ENCODE measurements around the gene ADGRG6.

DNA sequence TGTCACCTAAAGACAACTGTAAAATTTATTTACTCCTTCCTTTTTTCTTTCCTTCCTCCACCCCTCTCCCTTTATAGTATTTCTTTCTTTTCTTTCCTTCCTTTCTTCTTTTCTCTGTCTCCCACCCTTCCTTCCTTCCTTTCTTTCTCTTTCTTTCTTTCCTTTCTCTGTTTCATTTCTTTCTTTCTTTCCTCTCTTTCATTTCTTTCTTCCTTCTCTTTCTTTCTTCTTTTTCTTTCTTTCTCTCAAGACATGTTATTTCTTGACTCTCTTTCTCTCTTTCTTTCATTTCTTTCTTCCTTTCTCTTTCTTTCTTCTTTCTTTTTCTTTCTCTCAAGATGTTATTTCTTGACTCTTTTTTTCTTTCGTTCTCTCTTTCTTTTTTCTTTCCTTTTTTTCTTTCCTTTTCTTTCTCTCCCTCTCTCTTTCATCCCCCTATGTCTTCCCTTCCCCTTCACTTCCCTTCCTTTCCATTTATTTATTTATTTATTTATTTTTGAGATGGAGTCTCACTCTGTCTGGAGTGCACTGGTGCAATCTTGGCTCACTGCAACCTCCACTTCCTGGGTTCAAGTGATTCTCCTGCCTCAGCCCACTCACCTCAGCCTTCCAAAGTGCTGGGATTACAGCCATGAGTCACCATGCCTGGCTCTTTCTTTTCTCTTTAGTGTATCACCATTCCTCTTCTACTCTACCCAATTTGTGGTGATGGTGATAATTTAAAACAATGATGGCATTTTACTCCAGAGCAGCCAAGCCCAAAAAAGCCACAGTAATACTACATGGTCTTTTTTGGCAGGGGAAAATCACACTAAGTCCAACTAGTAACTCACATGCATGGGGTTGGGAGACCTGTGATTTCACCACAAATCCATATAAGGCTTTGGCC, 188.2 kb downstream of the ADGRG6 start:
- TF ChIP-seq, protein P1, sequence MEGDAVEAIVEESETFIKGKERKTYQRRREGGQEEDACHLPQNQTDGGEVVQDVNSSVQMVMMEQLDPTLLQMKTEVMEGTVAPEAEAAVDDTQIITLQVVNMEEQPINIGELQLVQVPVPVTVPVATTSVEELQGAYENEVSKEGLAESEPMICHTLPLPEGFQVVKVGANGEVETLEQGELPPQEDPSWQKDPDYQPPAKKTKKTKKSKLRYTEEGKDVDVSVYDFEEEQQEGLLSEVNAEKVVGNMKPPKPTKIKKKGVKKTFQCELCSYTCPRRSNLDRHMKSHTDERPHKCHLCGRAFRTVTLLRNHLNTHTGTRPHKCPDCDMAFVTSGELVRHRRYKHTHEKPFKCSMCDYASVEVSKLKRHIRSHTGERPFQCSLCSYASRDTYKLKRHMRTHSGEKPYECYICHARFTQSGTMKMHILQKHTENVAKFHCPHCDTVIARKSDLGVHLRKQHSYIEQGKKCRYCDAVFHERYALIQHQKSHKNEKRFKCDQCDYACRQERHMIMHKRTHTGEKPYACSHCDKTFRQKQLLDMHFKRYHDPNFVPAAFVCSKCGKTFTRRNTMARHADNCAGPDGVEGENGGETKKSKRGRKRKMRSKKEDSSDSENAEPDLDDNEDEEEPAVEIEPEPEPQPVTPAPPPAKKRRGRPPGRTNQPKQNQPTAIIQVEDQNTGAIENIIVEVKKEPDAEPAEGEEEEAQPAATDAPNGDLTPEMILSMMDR (IDR thresholded peaks at IDR 0.05), result no peak
- TF ChIP-seq POLR2A (IDR thresholded peaks at IDR 0.05), result no peak

Data from body of pancreas (tissue), 4 donors.